ENCODE data around the gene LMAN1L. TPM values are rescaled to one million over a fixed set of nuclear protein-coding genes. Genes with fewer than 3 reads are reported as not detected.

LMAN1L gene
- total and polyA plus RNA-seq, 2 of the 4 experiments (the other 2 are of a cell fraction) = not detected

DNA sequence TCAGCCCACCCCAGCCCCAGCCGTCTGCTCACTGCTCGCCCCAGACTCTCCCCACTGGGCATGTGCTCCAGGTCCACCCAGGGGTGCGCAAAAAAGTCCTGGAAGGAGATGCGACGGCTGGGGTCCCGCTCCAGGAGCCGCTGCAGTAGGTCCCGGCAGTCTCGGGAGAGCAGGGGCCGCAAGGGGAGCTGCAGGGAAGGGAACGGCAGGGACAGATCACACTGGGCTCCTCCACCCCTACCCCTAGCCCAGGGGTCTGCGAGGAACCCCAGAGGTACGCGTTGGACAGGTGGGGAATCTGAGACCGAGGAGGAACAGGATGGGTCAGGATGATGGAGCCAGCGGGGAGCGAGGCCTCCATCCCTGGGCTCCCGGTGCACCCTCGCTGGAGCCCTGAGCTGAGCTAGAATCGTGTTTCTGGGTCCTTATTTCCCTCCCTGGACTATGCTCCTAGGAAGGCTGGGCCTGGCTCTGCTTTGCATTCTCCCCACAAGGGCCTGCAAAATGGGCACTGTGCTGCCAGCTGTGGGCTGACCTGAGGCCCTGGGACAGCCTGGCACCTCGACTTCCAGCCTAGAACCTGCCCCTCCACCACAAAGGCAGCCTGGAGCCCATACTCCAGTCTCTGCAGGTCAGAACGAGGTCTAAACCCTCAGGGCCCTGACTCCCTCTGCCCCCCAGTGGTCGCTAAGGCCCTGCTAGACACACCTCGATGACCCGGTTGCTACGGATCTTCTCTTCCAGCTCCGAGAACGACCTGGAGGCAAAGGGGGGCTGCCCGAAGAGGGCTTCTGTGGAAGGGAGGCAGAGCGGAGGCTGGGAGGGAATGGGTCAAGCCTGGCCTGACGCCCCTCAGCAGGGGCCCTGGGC lies 27.1 kb downstream of the LMAN1L start:
- no peak overlapping the region for H2BK120ac ChIP-seq (ENCODE audit: low read depth, low read length)
- H3K4me2 ChIP-seq (ENCODE audit: low read depth, low read length) = no peak overlapping the region
- no peaks in the 10 kb centered on the region for H4K20me1 ChIP-seq (ENCODE audit: insufficient read depth, low read length)
- 0 out of 2 replicates have a peak, but pooled peaks cover 3% of the 10 kb centered on the region for H3K9me1 ChIP-seq (ENCODE audit: insufficient read depth, low read length)
- 87% methylated on average over 6 of the region's 31 CpGs; no CpG with 5 or more reads in 1 of the 2 experiments for WGBS, 2 experiments (ENCODE audit: extremely low coverage in 2 of 2, insufficient read length in 1 of 2)
- H4K5ac ChIP-seq (ENCODE audit: low read depth, low read length) = no peak overlapping the region
- peaks cover 0 to 17% of the 10 kb centered on the region in 2 experiments; a peak in 1 of 4 replicates for H3K79me1 ChIP-seq (ENCODE audit: low read depth in 1 of 2, low read length in 2 of 2)
- H2AK9ac ChIP-seq (replicated peaks; ENCODE audit: low read depth, low read length, poor library complexity) = no peak overlapping the region
- no peak overlapping the region for H3K9ac ChIP-seq (ENCODE audit: low read depth, low read length)
- no TSS peak for BruUV-seq (replicated peaks)
- in situ Hi-C loops (cut with MboI; ENCODE audit: low sequenced_read_pairs) (no loop called here), intact Hi-C loops (cut with micrococcal nuclease) (loop anchor here (5.0 kb wide), 2 partner anchors 53 to 68 kb away; partner anchors contain the start of genes FAM219B and MPI), dilution Hi-C loops (cut with HindIII; ENCODE audit: low sequenced_read_pairs, unreplicated experiment) (no loop called here)
- no peak overlapping the region for H4K91ac ChIP-seq (ENCODE audit: insufficient read depth, low read depth, low read length)
- H2BK15ac ChIP-seq (ENCODE audit: low read depth, low read length) = no peak overlapping the region
- peaks cover 4% of the 10 kb centered on the region; the same call in 1 of the 2 replicates for H3K4me1 ChIP-seq (ENCODE audit: control insufficient read depth, insufficient read depth, low read length)
- H2AFZ ChIP-seq (replicated peaks; ENCODE audit: low read length, poor library complexity) = no peak overlapping the region
- H2BK20ac ChIP-seq (ENCODE audit: low read depth, low read length) = no peak overlapping the region
- H3K27me3 ChIP-seq (ENCODE audit: control insufficient read depth, insufficient read depth, low read length) = no peaks in the 10 kb centered on the region
- H3K27ac ChIP-seq (ENCODE audit: insufficient read depth, low read length) = no peak overlapping the region
- H2BK5ac ChIP-seq (ENCODE audit: low read depth, low read length, poor library complexity, severe bottlenecking) = no peak overlapping the region
- no peak overlapping the region for H3K4me3 ChIP-seq (ENCODE audit: insufficient read depth, low read depth, low read length)
- H3K14ac ChIP-seq (replicated peaks; ENCODE audit: low read depth, low read length) = no peak overlapping the region
- H3K23ac ChIP-seq (ENCODE audit: low read depth, low read length) = no peak overlapping the region
- no peak overlapping the region for H2AK5ac ChIP-seq (ENCODE audit: low read depth, low read length)
- H4K8ac ChIP-seq (ENCODE audit: low read depth in 2 of 2, low read length in 2 of 2) = no peak overlapping the region
- no peak for DNase-seq
- ATAC-seq (ENCODE audit: low read depth) = no peak
- no peak overlapping the region for H3K56ac ChIP-seq (ENCODE audit: extremely low read depth, insufficient read depth, low read length)
- ChIA-PET CTCF (interaction anchor here (0.6 kb wide), 1 partner anchor 44 kb away, joined by 3 read pairs; no protein-coding TSS in a partner anchor), POLR2A (ENCODE audit: unreplicated experiment) (no interaction called here)
- no peak overlapping the region for H3K18ac ChIP-seq (ENCODE audit: low read depth, low read length)
- no peaks in the 10 kb centered on the region for H3K9me3 ChIP-seq (ENCODE audit: control insufficient read depth, insufficient read depth, low read length)
- H3K4ac ChIP-seq (ENCODE audit: low read depth, low read length) = no peak overlapping the region
- peaks cover 4% of the 10 kb centered on the region; the same call in 1 of the 2 replicates for H3K36me3 ChIP-seq (ENCODE audit: control insufficient read depth, insufficient read depth, low read length)
- no peak for TF ChIP-seq MAFK (IDR thresholded peaks at IDR 0.05; ENCODE audit: low read depth, low read length)
- TF ChIP-seq MXI1 (IDR thresholded peaks at IDR 0.05; ENCODE audit: borderline replicate concordance, low read depth, low read length) = no peak
- TF ChIP-seq, protein P1, sequence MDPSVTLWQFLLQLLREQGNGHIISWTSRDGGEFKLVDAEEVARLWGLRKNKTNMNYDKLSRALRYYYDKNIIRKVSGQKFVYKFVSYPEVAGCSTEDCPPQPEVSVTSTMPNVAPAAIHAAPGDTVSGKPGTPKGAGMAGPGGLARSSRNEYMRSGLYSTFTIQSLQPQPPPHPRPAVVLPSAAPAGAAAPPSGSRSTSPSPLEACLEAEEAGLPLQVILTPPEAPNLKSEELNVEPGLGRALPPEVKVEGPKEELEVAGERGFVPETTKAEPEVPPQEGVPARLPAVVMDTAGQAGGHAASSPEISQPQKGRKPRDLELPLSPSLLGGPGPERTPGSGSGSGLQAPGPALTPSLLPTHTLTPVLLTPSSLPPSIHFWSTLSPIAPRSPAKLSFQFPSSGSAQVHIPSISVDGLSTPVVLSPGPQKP (IDR thresholded peaks at IDR 0.05; ENCODE audit: borderline replicate concordance, low read depth, low read length) = no peak
- TF ChIP-seq FOS (IDR thresholded peaks at IDR 0.05; ENCODE audit: low read depth, low read length) = no peak
- TF ChIP-seq, protein P2, sequence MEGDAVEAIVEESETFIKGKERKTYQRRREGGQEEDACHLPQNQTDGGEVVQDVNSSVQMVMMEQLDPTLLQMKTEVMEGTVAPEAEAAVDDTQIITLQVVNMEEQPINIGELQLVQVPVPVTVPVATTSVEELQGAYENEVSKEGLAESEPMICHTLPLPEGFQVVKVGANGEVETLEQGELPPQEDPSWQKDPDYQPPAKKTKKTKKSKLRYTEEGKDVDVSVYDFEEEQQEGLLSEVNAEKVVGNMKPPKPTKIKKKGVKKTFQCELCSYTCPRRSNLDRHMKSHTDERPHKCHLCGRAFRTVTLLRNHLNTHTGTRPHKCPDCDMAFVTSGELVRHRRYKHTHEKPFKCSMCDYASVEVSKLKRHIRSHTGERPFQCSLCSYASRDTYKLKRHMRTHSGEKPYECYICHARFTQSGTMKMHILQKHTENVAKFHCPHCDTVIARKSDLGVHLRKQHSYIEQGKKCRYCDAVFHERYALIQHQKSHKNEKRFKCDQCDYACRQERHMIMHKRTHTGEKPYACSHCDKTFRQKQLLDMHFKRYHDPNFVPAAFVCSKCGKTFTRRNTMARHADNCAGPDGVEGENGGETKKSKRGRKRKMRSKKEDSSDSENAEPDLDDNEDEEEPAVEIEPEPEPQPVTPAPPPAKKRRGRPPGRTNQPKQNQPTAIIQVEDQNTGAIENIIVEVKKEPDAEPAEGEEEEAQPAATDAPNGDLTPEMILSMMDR (conservative IDR thresholded peaks at IDR 0.05; ENCODE audit: low read depth, low read length) = no peak
- TF ChIP-seq NFE2L2 (IDR thresholded peaks at IDR 0.05; ENCODE audit: low read depth, low read length) = no peak
- TF ChIP-seq CHD1 (IDR thresholded peaks at IDR 0.05; ENCODE audit: low read depth, low read length) = no peak
- TF ChIP-seq MAZ (IDR thresholded peaks at IDR 0.05; ENCODE audit: borderline replicate concordance, low read depth, low read length) = no peak
- TF ChIP-seq RCOR1 (IDR thresholded peaks at IDR 0.05; ENCODE audit: insufficient replicate concordance, low read length) = no peak
- TF ChIP-seq, protein P3, sequence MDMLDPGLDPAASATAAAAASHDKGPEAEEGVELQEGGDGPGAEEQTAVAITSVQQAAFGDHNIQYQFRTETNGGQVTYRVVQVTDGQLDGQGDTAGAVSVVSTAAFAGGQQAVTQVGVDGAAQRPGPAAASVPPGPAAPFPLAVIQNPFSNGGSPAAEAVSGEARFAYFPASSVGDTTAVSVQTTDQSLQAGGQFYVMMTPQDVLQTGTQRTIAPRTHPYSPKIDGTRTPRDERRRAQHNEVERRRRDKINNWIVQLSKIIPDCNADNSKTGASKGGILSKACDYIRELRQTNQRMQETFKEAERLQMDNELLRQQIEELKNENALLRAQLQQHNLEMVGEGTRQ (IDR thresholded peaks at IDR 0.05; ENCODE audit: low read depth, low read length) = no peak
- no peak for TF ChIP-seq RAD21 (IDR thresholded peaks at IDR 0.05; ENCODE audit: low read length)
- no peak for TF ChIP-seq BHLHE40 (IDR thresholded peaks at IDR 0.05; ENCODE audit: low read depth, low read length)
- TF ChIP-seq SMC3 (IDR thresholded peaks at IDR 0.05; ENCODE audit: low read depth, low read length) = no peak
- no peak for TF ChIP-seq POLR2A (IDR thresholded peaks at IDR 0.05; ENCODE audit: low read depth, low read length)

Measured in IMR-90 (cell line).